HEK293 (cell line): ENCODE results near the gene FAM193A.
A peak's percentile ranks its signal among the peaks of the same experiment; 100 is the strongest.

Experiments
- CTCF ChIA-PET: fragments of 350-600 bp; formaldehyde crosslinking; extraction: SDS; loops from one replicate; lab custom pipeline; 2021; ENCODE audit warnings: antibody characterized with exemption; lab: Yijun Ruan, JAX
- POLR2A ChIA-PET: fragments of 300-600 bp; formaldehyde crosslinking; extraction: SDS; loops from one replicate; lab custom pipeline; 2020; ENCODE audit warnings: antibody characterized with exemption, inconsistent platforms; lab: Yijun Ruan, JAX
- H3K27ac ChIP-seq: fragments of 200-500 bp; sonication (Bioruptor generic); 2 replicates; pipeline ENCODE4 v1.5.1; 2014; ENCODE audit warnings: low read depth, low read length, control low read depth, inconsistent platforms; ENCODE audit errors: extremely low read depth
- H3K36me3 ChIP-seq, 2 experiments: fragments of 200-500 bp in 1 of 2; sonication (Bioruptor generic) in 1 of 2; 1 replicate in 1 of 2; 2 replicates in 1 of 2; pipeline ENCODE4 v1.5.1; 2014 to 2017; ENCODE audit warnings: inconsistent platforms in 2 of 2, low read length in 2 of 2; ENCODE audit not compliant: control insufficient read depth in 2 of 2, insufficient read depth in 1 of 2
- H3K4me1 ChIP-seq: fragments of 200-500 bp; sonication (Bioruptor generic); 2 replicates; pipeline ENCODE4 v1.5.1; 2014; ENCODE audit warnings: mild to moderate bottlenecking, low read length, inconsistent platforms; ENCODE audit not compliant: control insufficient read depth, insufficient read depth
- H3K4me3 ChIP-seq: 2 replicates; pipeline ENCODE4 v1.5.1; 2011; ENCODE audit warnings: low read depth, mild to moderate bottlenecking, control low read depth, low read length, moderate library complexity
- H3K9me3 ChIP-seq: fragments of 200-500 bp; sonication (Bioruptor generic); 2 replicates; pipeline ENCODE4 v1.5.1; 2014; ENCODE audit warnings: low read depth, low read length, inconsistent platforms; ENCODE audit not compliant: control insufficient read depth, insufficient read depth
- BCL11A ChIP-seq: fragments of 450-650 bp; formaldehyde crosslinking; IDR thresholded peaks from 2 replicates; pipeline ENCODE4 v1.5.1; 2016; ENCODE audit warnings: low read depth, missing biosample characterization, missing genetic modification characterization
- GFI1B ChIP-seq: fragments of 450-650 bp; formaldehyde crosslinking; IDR thresholded peaks from 2 replicates; pipeline ENCODE4 v1.5.1; 2016; ENCODE audit warnings: missing biosample characterization, missing genetic modification characterization
- KLF1 ChIP-seq: fragments of 450-650 bp; formaldehyde crosslinking; IDR thresholded peaks from 2 replicates; pipeline ENCODE4 v1.5.1; 2016; ENCODE audit warnings: missing biosample characterization, missing genetic modification characterization
- PRDM4 ChIP-seq: fragments of 450-650 bp; formaldehyde crosslinking; IDR thresholded peaks from 2 replicates; pipeline ENCODE4 v1.5.1; 2017; ENCODE audit warnings: missing biosample characterization, missing genetic modification characterization
- TRIM28 ChIP-seq: IDR thresholded peaks from 2 replicates; pipeline ENCODE4 v1.6.1; 2011; ENCODE audit warnings: low read length, control low read depth, borderline replicate concordance
- ZBTB10 ChIP-seq: fragments of 450-650 bp; formaldehyde crosslinking; IDR thresholded peaks from 2 replicates; pipeline ENCODE4 v1.5.1; 2016; ENCODE audit warnings: missing biosample characterization, missing genetic modification characterization
- ZEB2 ChIP-seq: fragments of 450-650 bp; formaldehyde crosslinking; IDR thresholded peaks from 2 replicates; pipeline ENCODE4 v1.5.1; 2016; ENCODE audit warnings: missing biosample characterization, missing genetic modification characterization
- ZIC2 ChIP-seq: fragments of 450-650 bp; formaldehyde crosslinking; IDR thresholded peaks from 2 replicates; pipeline ENCODE4 v1.5.1; 2016; ENCODE audit warnings: missing biosample characterization, missing genetic modification characterization
- ZNF121 ChIP-seq: fragments of 450-650 bp; formaldehyde crosslinking; IDR thresholded peaks from 2 replicates; pipeline ENCODE4 v1.5.1; 2016; ENCODE audit warnings: missing biosample characterization, missing genetic modification characterization
- ZNF26 ChIP-seq: fragments of 450-650 bp; formaldehyde crosslinking; IDR thresholded peaks from 2 replicates; pipeline ENCODE4 v1.5.1; 2016; ENCODE audit warnings: missing biosample characterization, missing genetic modification characterization
- ZNF843 ChIP-seq: fragments of 450-650 bp; formaldehyde crosslinking; IDR thresholded peaks from 2 replicates; pipeline ENCODE4 v1.5.1; 2016; ENCODE audit warnings: missing biosample characterization, missing genetic modification characterization
- TF ChIP-seq, protein P1 (sequence below): fragments of 450-650 bp; formaldehyde crosslinking; IDR thresholded peaks from 2 replicates; pipeline ENCODE4 v1.5.1; 2017; ENCODE audit warnings: missing biosample characterization, missing genetic modification characterization

Gene FAM193A

DNA sequence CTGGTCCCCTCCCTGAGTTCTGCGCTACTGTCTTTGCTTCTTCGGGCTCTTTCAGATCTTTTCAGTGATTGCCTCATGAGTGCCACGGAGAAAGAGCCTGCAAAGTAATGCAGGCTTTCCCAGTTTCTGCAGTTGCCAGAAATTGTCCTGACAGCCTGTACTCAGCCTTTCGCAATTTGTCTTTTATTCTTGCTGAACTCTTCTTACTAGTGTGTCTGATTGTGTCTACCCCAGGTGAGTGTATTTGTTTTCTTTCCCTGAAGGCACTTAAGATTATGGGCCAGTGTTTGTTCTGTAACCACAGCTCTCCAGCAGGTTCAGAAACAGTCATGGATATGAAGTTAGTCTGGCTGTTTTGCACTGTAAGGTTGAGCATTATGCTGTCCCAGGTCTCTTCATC lies 47.1 kb downstream of the FAM193A start (continued):
- peak; percentile 85 for TF ChIP-seq PRDM4 (tag by site-specific recombination)
- TF ChIP-seq ZBTB10, result no peak
- peak; percentile 15; the same call in 1 of the 2 replicates for TF ChIP-seq ZNF843 (tag by site-specific recombination)
- TF ChIP-seq GFI1B, result no peak
- peak; percentile 36; the same call in 1 of the 2 replicates for TF ChIP-seq ZIC2
- TF ChIP-seq ZEB2, result no peak
- TF ChIP-seq ZNF26, result no peak

GRCh38 chr4:2586502-2586901 lies 50.1 kb downstream of the FAM193A start:
- Histone ChIP-seq H3K4me3 (no peak overlapping the region), H3K36me3 (no peaks in the 10 kb centered on the region; a peak in 1 of 3 replicates), H3K4me1 (peaks cover 10% of the 10 kb centered on the region), H3K9me3 (no peaks in the 10 kb centered on the region), H3K27ac (no peak overlapping the region)
- TF ChIP-seq ZNF121 (tag by site-specific recombination), result peak; percentile 74
- no peak for TF ChIP-seq BCL11A (tag by site-specific recombination)
- TF ChIP-seq, protein P1, sequence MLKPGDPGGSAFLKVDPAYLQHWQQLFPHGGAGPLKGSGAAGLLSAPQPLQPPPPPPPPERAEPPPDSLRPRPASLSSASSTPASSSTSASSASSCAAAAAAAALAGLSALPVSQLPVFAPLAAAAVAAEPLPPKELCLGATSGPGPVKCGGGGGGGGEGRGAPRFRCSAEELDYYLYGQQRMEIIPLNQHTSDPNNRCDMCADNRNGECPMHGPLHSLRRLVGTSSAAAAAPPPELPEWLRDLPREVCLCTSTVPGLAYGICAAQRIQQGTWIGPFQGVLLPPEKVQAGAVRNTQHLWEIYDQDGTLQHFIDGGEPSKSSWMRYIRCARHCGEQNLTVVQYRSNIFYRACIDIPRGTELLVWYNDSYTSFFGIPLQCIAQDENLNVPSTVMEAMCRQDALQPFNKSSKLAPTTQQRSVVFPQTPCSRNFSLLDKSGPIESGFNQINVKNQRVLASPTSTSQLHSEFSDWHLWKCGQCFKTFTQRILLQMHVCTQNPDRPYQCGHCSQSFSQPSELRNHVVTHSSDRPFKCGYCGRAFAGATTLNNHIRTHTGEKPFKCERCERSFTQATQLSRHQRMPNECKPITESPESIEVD (tag by site-specific recombination), result no peak
- POLR2A ChIA-PET, result no interaction called here
- CTCF ChIA-PET, result no interaction called here

GRCh38 chr4:2587213-2587823 lies 50.9 kb downstream of the FAM193A start:
- H3K36me3 ChIP-seq, result no peaks in the 10 kb centered on the region
- H3K27ac ChIP-seq, result no peak overlapping the region
- ChIA-PET CTCF (no interaction called here), POLR2A (no interaction called here)
- peaks cover 10% of the 10 kb centered on the region for H3K4me1 ChIP-seq
- TF ChIP-seq TRIM28 (no peak), KLF1 (tag by site-specific recombination) (0 out of 2 replicates have a peak, but pooled peaks have one; percentile 21)
- no peaks in the 10 kb centered on the region for H3K9me3 ChIP-seq
- no peak overlapping the region for H3K4me3 ChIP-seq
